Body of pancreas (tissue), 2 donors: ENCODE results near the gene RCVRN. TPM values are rescaled to one million over a fixed set of nuclear protein-coding genes. Genes with fewer than 3 reads are reported as not detected.

Source experiments
- total RNA-seq, 2 donors: library from RNA; depleted of rRNA; stranded (reverse); fragments of >200 nt; gene quantifications; one replicate each; pipeline ENCODE4 v1.1.0, GENCODE V29; 2016

The RCVRN gene
- total RNA-seq, 2 donors from 2014 or later = not detected

Other genes starting within 250 kb of the RCVRN start
- gene DHRS7C, start 113.7 kb downstream of the RCVRN start, total RNA-seq = not detected
- gene GSG1L2, start 83.2 kb downstream of the RCVRN start, total RNA-seq = not detected
- 1 to 10 TPM; 4.6 to 4.7 TPM for gene GLP2R, start 79.3 kb downstream of the RCVRN start, total RNA-seq